ENCODE data around the gene NUPR1. TPM values are rescaled to one million over a fixed set of nuclear protein-coding genes. Genes with fewer than 3 reads are reported as not detected.

The NUPR1 gene
- total and polyA plus RNA-seq, 2 donors from 2014 or later, result 64.7 to 125 TPM

DNA sequence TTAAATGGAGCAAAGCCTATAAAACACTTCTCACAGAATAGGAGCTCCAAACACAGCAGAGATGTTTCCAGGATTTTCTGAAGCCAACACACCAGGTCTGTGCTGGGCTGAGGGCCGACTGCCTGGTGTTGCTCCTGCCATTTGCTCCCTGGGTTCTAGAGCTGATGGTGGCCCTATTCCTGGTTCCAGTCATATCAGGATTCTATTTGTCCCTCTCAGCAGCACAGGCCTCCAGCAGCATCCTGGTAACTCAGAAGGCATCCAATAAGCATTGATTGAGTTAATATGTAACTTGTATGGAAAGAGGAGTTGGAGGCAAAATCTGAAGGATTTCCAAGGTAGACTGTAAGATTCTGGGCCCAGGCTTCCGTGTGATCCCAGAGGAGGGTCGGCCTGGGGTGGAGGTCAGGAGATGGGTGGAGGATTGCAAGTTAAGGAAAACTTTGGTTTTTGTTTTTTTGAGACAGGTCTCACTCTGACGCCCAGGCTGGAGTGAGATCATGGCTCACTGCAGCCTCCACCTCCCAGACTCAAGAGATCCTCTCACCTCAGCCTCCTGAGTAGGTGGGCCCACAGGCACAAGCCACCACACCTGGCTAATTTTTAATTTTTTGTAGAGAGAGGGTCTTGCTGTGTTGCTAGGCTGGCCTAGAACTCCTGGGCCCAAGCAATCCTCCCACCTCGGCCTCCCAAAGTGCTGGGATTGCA is 5.7 kb downstream of the NUPR1 start:
- Histone ChIP-seq H3K27ac (ENCODE audit: low read depth in 2 of 2, low read length in 2 of 2) (no peak overlapping the region), H3K9ac (ENCODE audit: low read length in 3 of 3) (no peak overlapping the region), H3K4me3 (ENCODE audit: low read length in 3 of 3) (no peak overlapping the region), H3K27me3 (ENCODE audit: control insufficient read depth, insufficient read depth, low read length) (no peaks in the 10 kb centered on the region), H3K4me1 (ENCODE audit: control insufficient read depth in 2 of 3, insufficient read depth in 2 of 3, low read depth in 1 of 3, low read length in 3 of 3) (peaks cover 0 to 5% (median 4%) of the 10 kb centered on the region in 3 donors), H3K36me3 (ENCODE audit: control insufficient read depth in 2 of 3, insufficient read depth in 3 of 3, low read length in 3 of 3) (peaks cover 0 to 2% (median 0%) of the 10 kb centered on the region in 3 donors), H3K9me3 (ENCODE audit: control insufficient read depth in 2 of 3, insufficient read depth in 1 of 3, low read length in 3 of 3) (no peaks in the 10 kb centered on the region)
- FAIRE-seq (no peak), DNase-seq (no peak)
- TF ChIP-seq, protein P1, sequence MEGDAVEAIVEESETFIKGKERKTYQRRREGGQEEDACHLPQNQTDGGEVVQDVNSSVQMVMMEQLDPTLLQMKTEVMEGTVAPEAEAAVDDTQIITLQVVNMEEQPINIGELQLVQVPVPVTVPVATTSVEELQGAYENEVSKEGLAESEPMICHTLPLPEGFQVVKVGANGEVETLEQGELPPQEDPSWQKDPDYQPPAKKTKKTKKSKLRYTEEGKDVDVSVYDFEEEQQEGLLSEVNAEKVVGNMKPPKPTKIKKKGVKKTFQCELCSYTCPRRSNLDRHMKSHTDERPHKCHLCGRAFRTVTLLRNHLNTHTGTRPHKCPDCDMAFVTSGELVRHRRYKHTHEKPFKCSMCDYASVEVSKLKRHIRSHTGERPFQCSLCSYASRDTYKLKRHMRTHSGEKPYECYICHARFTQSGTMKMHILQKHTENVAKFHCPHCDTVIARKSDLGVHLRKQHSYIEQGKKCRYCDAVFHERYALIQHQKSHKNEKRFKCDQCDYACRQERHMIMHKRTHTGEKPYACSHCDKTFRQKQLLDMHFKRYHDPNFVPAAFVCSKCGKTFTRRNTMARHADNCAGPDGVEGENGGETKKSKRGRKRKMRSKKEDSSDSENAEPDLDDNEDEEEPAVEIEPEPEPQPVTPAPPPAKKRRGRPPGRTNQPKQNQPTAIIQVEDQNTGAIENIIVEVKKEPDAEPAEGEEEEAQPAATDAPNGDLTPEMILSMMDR (IDR thresholded peaks at IDR 0.05; ENCODE audit: borderline replicate concordance, extremely low read depth, insufficient read depth), result no peak
- intact Hi-C loops (cut with DNase I), result no loop called here

DNA sequence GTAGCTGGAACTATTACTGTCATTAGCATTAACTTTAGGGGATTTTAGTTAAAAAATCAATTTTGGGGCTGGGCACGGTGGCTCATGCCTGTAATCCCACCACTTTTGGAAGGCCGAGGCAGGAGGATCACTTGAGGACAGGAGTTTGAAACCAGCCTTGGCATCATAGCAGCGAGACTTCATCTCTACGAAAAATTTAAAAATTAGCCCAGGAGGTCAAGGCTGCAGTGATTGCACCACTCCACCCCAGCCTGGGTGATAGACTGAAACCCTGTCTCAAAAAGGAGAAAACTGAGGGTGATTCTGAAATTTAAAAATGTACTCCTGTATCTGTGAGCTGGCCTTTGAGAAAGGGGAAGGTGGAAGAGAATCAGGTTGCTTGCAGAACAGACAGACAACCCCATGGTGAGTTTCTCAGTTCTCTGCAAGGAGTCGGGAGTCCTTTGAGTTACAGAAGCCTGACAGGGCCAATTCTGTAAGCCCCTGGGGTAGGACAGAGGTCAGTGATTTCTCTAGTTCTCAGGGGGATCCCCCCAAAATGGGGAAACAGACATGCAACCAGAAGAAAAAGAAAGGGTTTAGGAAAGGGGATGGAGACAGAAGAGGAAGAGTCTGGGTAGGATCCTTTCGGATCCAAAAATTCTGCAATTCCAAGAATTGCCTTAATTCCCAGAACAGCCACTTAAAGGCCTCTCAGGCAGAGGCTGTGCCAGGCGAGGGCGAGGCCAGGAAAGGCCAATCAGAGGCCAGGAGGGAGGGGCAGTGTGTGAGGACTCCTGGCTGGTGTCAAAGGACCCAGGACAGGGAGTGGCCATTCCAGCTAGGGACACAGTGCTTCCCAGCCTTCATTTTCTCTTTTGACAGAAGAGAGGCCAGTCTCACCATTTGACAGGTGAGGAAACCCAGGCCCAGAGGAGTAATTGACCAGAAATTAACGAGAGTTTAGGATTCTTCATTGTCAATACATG is 6.7 kb downstream of the NUPR1 start:
- peaks cover 0 to under 1% (median 0%) of the 10 kb centered on the region in 3 donors for H3K36me3 ChIP-seq (ENCODE audit: control insufficient read depth in 2 of 3, insufficient read depth in 3 of 3, low read length in 3 of 3)
- peak in 1 of 5 donors; percentile 93 for DNase-seq
- peaks cover 0 to 7% (median under 1%) of the 10 kb centered on the region in 3 donors for H3K4me1 ChIP-seq (ENCODE audit: control insufficient read depth in 2 of 3, insufficient read depth in 2 of 3, low read depth in 1 of 3, low read length in 3 of 3)
- H3K27me3 ChIP-seq (ENCODE audit: control insufficient read depth, insufficient read depth, low read length), result no peaks in the 10 kb centered on the region
- H3K4me3 ChIP-seq (ENCODE audit: low read length in 3 of 3), result no peak overlapping the region
- no peak for FAIRE-seq
- TF ChIP-seq, protein P1 (IDR thresholded peaks at IDR 0.05; ENCODE audit: borderline replicate concordance, extremely low read depth, insufficient read depth), result no peak
- H3K9me3 ChIP-seq (ENCODE audit: control insufficient read depth in 2 of 3, insufficient read depth in 1 of 3, low read length in 3 of 3), result no peaks in the 10 kb centered on the region
- no peak overlapping the region for H3K9ac ChIP-seq (ENCODE audit: low read length in 3 of 3)
- intact Hi-C loops (cut with DNase I), result no loop called here
- H3K27ac ChIP-seq (ENCODE audit: low read depth in 2 of 2, low read length in 2 of 2), result no peak overlapping the region

DNA sequence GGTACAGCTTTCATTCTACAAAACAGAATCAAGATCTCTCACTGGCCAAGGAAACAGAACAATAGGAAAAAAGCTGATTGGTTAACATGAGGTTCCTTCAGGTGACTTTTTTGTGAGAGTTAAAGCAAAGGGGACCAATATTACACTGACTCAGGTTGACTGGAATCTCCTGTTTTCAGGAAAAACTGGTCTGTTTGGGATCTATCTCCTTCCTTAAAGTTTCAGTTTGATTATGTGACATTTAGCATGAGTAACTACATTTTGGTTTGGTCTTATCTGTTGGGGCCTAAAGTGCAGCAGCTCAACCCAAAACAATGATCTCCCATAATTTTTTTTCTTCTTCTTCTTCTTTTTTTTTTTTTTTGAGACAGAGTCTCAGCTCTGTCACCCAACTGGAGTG is 9.7 kb downstream of the NUPR1 start:
- no peak overlapping the region for H3K27ac ChIP-seq (ENCODE audit: low read depth in 2 of 2, low read length in 2 of 2)
- intact Hi-C loops (cut with DNase I), result no loop called here
- no peak for FAIRE-seq

More for the DNA sequence above, 9.7 kb downstream of the NUPR1 start:
- Histone ChIP-seq H3K9ac (ENCODE audit: low read length in 3 of 3) (no peak overlapping the region), H3K4me3 (ENCODE audit: low read length in 3 of 3) (no peak overlapping the region), H3K36me3 (ENCODE audit: control insufficient read depth in 2 of 3, insufficient read depth in 3 of 3, low read length in 3 of 3) (no peaks in the 10 kb centered on the region), H3K9me3 (ENCODE audit: control insufficient read depth in 2 of 3, insufficient read depth in 1 of 3, low read length in 3 of 3) (no peaks in the 10 kb centered on the region), H3K27me3 (ENCODE audit: control insufficient read depth, insufficient read depth, low read length) (no peaks in the 10 kb centered on the region), H3K4me1 (ENCODE audit: control insufficient read depth in 2 of 3, insufficient read depth in 2 of 3, low read depth in 1 of 3, low read length in 3 of 3) (peaks cover 0 to 7% (median 0%) of the 10 kb centered on the region in 3 donors)
- TF ChIP-seq, protein P1 (IDR thresholded peaks at IDR 0.05; ENCODE audit: borderline replicate concordance, extremely low read depth, insufficient read depth), result no peak
- no peak for DNase-seq
